ENCODE data around the gene AHCYL1.
A peak's percentile ranks its signal among the peaks of the same experiment; 100 is the strongest.
"Not testable (repeated sequence)": the region's sequence is repeated elsewhere in the genome, so short reads cannot be mapped to it uniquely, and the experiment has no call there.

The AHCYL1 gene

DNA sequence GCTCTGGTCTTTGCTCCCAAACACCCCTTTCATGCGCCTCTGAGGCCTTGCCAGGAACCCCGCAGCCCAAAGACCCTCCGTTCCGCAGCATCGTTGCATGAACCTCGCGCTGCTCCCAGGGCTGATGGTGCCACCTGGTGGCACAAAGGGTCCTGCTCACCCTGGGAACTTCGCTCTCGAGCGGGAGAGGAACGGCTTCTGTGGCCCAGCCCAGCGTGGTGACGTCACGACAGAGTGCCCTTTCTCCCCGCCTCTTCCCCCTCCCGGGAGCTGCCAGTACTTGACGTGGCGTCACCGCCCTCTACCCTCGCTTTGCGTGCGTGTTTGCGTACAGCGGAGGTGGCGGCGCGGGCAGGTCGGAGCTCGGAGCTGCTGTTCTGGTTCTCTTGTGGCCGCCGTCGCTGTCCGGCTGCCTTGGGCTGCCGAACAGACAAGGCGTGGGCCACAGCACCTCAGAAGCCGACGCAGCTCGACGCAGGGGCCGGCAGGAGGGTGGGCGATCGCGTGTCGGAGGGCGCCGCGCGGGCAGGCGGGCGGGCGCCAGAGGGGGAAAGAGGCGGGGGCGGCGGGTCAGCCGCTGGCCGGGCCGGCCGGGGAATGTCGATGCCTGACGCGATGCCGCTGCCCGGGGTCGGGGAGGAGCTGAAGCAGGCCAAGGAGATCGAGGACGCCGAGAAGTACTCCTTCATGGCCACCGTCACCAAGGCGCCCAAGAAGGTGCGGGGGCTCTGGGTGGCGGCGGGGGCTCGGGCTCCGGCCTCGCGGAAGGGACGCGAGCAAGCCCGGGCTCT is at the start of gene AHCYL1:
Gene AHCYL1, plus strand, starts transcription at position 310 of the 791 bp plus-strand sequence. Its CDS starts 288 bp downstream, at position 598.
- DNase-seq: peak; percentile 98 to 99

DNA sequence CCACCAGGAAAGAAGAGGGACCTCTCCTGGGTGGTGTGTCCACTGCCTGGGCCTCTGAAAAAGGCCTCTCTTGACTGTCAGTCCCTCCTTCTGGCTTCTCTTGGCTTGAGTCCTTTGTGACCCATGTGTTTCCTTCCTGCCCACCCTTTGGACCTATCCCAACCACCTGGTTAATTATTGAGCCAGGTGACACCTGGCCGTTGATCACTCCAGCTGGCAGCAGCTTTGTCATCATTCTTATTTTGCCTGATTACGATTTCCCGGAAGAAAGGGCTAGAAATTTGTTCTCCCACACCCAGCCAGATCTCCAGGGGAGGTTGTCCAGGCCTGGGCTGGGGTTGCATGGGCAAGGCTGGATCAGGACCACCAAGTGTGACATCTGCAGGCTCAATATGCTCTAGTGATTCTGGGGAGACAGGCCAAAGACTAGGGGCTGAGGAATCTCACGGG is 49.1 kb upstream of the AHCYL1 start:
- no peak for DNase-seq

DNA sequence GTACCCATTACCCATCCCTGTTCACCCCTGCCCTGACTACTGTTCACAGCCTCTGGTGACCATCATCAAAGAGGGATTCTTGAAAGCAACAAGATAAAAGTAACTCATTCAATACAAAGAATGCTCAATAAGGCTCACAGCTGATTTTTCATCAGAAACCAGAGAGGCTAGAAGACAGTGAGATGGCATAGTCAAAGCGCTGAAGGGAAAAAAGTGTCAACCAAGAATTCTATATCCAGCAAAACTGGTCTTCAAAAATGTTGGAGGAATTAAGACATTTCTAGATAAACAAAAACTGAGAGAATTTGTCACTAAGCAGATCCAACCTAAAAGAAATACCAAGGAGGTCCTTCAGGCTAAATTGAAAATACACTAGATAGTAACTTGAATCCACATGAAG is 46.8 kb upstream of the AHCYL1 start:
- DNase-seq: no peak

DNA sequence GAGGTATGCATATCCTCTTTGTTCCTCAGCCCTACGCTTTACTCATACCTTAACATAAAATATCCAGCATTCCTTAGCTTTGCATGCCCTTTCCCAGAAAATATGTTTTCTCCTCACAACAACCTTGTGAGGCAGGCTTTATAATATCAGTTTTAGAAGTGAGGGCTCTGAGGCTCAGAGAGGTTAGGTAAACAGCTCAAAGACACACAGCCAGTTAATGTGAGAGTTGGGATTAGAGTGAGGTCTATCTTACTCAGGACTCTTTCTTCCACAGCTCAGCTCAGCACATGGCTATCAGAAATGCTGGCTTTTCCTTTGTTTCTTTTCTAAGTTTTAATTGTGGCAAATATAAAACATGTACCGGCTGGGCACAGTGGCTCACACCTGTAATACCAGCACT is 46.0 kb upstream of the AHCYL1 start:
- DNase-seq: no peak

DNA sequence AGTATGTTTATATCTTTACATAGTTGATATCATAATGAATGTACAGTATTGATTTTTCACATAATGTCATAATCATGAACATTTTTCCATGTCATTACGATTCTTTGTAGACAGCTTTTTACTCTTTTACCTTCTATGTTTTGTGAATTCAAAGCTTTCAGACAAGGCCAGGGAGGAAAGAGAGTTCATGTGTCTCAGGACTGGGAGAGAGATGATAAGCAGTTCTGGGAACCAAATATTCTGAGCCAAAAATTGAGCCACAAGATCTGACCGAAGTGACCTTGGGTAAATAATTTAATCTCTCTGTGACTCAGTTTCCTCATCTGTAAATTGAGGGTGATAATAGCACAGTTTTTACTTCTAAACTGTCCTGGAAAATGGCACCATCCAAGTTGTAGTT is 42.1 kb upstream of the AHCYL1 start:
- no peak for DNase-seq

DNA sequence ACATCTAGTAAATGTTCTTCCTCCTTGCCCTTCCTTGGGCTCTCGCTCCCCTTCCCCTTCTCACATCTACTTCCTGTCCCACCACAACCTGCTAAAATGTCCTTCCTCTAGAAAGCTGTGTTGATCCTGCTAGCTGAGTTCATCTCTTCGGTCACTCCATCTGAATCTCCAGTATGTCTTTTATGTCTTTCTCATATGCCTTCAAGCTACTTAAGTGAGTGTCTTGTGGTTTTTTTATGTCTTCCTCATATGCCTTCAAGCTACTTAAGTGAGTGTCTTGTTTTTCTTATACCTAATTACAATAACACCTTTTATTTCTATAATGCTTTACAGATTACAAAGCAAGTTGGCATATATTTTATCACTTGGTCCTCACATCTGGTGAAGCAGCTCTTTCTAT is 40.0 kb upstream of the AHCYL1 start:
- peak; percentile 18 to 41 for DNase-seq

DNA sequence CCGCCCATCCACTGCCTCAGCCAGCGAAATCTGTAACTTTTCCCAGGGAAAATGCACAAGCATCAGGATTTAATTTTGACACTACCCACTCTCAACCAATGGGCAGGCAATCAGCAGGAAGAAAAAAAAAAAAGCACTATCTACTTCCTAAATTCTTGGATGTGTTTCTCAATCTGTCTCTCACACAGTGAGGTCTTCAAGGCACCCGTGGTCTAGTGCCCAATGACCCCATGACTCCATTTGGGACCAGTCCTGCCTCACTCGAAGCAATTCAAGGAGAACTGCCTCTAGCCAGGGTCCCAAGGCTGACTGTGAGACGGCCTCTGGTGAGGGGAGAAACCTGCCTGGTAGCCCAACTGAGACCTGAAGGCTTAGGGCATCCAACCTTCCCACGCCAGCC is 38.1 kb upstream of the AHCYL1 start:
- no peak for DNase-seq

DNA sequence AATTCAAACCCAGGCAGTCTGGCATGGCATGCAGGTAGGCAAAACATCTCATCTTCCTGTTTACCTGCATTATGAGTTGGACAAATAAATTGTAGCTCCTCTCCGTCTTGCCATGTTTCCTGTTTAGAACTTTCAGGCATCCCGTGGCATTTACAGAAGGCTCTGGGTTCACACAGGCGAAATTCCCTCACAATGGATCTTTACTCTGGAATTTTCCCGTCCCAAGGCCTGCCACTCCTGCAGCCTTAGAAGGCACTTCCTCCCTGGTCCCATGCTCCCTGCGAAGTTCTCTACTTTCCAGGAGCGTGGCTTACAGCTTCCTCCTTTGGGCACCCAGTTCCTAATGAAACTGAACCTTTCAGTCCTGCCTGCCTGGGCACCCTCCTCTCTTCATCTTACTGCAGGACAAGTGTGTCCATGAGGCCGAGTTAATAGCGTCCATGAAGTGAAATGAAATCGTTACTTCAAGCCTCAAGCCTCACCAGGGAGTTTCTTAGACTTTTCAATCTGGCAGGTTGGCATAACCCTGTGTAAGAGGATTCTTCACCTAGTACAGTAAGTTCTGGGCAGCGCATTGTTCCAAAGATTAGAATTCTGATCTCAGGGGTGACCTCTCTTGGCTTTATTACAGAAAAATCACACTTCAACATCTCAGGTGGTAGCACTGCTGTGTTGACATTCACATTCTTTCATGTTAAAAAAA is 36.8 kb upstream of the AHCYL1 start:
- no peak for DNase-seq

DNA sequence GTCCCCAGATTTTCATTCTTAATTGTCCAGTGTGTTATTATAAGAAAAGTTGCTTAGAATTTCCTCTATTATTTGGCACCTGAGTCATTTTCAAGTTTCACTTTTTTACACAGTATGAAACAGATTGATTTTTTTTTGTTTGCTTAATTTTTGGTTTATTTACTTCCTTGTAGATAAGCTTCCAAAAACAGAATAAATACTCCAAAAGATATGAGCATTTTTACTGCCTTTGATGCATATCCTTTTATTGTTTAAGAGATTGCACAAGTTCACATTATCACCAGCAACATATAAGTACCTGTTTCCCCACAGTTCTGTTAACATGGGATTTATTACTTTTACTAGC is 36.3 kb upstream of the AHCYL1 start:
- no peak for DNase-seq

DNA sequence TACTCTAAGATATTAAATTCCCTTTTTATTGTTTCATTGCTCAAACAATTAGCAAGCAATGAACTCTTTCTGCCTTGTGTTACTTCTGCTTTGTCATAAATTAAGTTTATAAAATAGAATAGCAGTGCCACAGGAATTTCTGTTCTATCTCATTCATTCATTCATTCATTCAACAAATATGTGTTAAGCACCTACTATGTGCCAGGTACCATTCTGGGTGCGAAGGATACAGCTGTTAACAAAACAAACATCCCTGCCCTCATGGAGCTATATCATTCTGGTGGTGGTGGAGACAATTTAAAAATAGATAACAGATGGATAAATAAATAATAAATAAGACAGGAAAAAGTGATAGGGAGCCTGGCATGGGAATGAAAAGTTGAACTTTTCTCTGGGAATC is 34.5 kb upstream of the AHCYL1 start:
- no peak for DNase-seq

DNA sequence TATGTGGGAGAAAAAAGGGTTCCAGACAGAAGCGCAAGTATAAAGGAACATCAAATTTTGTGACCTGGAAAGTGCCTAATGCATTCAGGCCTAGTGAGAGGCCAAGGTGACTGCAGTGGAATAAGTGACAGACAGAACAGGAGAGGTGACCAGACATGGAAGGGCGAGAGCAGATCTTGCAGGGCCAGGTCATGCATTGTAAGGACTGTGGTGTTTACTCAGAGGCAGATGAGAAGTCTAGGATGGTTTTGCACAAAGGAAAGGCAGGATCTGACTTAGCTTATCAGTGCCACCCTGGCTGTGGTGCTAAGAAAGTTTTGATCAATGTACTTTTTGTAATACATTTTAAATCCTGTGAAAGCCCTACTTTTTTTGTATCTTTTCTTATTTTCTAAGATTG is 34.1 kb upstream of the AHCYL1 start:
- DNase-seq: no peak

DNA sequence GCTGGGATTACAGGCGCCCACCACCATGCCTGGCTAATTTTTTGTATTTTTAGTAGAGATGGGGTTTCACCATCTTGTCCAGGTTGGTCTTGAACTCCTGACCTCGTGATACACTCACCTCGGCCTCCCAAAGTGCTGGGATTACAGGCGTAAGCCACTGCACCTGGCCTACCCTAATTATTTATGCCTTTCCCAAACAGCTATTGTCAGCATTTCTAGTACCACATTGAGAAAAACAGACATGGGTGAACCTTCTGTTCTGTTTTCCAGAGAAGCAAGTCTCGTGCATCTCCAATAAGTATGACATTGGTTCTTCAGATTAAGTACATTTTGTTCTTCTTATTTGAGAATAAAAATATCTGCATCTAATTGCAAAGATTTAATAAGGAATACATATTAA is 33.1 kb upstream of the AHCYL1 start:
- DNase-seq: not testable (repeated sequence)

DNA sequence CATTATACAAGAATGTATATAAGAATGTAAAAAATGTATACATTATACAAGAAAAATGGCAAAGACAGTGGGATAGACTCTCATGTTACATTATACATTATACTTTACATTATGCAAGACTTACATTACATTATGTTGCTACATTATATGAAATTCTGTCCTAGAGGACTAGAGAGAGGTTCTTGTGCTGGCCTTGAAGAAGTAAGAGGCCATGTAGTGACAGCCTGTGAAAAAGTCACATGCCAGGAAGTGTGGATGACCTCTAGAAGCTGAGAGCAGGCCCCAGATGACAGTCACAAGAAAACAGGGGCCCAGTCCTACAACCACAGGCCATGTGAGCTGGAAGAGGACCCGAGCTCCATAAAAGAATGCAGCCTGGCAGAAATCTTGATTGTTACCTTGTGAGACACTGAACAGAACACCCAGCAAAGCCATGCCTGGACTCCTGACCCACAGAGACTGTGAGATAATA is 30.5 kb upstream of the AHCYL1 start:
- no peak for DNase-seq

DNA sequence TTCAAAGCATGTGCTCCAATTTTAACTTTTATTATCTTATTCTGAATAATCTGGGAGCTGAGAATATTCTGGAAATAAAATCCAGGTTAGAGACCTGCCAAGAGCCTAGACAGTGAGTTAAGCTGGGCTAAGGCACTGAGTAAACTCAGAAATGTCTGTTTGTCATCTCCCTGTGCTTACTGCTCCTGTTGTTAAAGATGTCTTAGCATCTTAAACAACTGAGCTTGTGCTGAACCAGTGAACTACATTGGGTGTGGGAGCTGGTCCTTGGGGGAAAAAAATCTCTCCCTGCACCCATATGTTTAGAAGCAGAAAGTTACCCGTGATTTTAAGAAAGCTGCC is 25.0 kb upstream of the AHCYL1 start:
- DNase-seq: no peak

DNA sequence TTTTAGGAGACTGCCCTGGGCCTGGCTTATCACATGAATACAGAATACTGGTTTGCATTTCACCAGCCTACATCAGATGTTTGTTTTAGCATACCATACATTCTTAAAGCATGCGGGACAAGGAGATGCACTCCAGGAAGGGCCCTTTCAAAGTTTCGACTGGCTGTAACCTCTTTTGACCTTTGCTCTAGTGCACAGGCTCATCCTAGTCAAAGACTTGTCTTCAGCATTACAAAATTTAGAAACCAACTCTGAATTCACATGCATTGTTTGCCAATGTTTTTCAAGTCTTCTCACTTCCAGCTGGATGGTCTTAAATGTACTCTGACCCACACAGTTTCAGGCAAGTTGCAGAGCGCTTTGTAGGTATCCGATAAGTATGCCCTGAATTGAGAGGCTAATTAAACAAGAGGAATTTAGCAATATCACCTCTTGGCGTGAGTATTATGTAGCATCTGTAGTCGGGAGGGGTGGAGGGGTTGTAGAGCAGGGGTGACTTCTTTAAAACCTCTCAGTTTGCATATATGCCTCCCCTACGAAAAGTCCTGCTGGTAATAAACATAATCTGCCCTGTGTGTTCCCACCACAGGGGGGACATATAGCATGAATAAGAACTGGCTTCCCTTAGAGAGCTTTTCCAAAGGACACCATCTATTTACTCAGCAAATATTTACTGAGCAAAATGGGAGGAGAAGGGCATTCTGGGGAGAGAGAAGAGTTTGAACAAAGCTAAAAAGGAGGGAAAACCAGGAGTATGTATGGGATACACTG is 24.4 kb upstream of the AHCYL1 start:
- DNase-seq: no peak

DNA sequence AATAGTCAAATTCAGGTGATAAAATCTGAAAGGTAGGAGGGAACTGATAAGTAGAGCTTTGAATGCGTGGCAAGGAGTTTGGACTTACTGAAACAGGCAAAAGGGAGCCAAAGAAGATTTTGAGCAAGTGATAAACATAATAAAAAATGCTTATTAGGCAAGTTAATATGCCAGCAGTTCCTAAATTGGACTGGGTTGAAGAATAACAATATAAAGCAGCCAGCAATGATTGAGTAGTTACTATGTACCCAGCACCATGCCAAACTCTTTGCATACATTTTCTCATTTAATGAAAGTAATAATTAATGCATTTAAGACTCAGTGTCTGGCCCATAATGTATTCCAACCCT is 23.8 kb upstream of the AHCYL1 start:
- DNase-seq: no peak

DNA sequence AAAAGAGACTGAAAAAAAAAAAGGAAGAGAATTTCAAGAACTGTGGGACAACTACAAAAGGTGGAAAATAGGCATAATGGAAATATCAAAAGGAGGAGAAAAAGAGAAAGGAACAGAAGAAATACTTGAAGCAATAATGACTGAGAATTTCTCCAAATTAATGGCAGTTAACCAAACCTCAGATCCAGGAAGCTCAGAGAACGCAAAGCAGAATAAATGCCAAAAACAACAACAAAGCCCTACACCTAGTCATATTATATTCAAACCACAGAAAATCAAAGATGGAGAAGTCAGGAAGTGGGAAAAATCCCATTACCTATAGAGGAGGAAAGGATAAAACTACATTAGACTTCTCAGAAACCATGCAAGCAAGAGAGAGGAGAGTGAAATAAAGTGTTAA is 20.7 kb upstream of the AHCYL1 start:
- DNase-seq: no peak

DNA sequence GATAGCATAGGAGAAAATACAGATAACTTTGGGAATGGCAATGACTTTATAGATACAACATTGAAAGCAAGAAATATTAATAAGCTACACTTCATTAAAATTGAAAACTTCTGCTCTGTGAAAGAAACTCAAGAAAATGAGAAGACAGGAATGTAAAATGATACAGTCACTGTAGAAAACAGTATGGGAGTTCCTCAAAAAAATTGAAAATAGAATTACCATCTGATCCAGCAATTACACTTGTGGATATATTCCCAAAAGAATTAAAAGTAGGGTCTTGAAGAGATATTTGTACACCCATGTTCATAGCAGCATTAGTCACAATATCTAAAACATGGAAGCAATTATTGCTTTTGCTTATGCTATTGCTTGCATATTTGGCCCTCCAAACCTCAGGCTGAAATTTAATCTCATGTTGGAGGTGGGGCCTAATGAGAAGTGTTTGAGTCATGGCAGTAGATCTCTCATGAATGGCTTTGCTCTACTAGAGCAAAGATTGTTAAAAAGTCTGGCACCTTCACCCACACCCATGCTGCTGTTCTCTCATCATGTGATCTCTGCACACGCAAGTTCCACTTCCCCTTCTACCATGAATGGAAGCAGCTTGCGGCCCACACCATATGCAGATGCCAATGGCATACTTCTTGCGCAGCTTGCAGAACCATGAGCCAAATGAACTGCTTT is 15.3 kb upstream of the AHCYL1 start:
- no peak for DNase-seq

DNA sequence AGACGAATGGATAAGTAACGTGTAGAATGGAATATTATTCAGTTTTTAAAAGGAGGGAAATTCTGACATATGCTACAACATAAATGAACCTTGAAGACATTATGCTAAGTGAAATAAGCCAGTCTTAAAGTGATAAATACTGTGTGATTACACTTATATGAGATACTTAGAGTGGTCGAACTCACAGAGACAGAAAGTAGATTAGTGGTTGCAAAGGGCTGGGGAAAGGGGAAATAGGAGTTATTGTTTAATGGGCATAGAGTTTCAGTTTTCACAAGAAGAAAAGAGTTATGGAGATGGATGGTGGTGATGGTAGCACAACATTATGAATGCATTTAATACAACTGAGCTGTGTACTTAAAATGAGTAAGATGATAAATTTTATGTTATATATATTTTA is 14.7 kb upstream of the AHCYL1 start:
- DNase-seq: no peak

DNA sequence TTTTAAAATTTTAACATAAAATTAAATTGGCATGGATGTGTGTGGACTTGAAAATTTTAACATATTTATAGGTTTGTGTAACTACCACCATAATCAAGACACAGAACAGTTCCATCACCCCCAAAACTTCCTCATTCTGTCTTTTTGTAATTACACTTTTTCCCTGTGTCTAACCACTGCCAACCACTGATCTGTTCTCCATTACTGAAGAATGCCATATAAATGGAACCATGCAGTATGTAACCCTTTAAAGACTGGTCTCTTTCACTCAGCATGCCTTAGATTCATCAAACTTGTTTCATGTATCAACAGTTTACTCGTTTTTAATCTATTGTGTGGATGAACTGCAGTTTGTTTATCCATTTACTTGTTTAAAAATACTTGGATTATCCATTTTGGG is 13.0 kb upstream of the AHCYL1 start:
- peak; percentile 11 to 23 for DNase-seq

DNA sequence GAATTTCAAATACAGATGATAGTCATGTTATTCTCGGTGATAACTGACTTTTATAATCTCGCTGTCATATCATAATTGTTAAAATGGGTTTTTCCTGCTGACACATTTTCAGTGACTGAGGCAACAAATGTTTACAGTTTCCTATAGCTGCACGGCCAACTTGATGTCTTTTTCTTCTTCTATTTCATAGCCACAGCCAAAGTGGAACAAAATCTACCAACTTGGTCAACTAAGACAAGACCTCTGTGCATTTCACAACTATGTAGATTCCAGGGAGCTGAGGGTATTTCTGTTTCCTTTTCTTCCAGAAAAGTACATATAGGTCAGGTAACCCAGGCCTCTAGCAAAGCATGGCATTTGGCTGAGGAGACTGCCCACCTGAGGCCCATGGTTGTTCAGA is 10.4 kb upstream of the AHCYL1 start:
- DNase-seq: no peak

DNA sequence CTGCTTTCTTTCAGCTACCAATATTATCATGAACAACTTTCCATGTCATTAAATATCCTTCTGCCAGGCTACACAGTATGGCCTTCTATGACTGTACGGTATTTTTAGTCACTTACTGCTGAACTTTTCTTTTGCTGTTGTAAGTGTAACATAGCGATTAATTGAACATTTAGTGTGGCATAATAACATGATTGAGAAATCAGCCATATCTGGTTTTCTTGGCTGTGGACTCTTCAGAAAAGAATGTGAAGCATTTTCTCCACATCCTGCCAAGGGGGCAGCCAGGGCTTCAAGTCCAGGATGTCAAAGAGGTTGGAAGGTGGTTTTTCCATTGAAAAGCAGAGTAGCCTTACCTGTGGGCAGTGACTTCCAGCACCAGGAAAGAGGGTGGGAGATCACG is 8.8 kb upstream of the AHCYL1 start:
- no peak for DNase-seq

DNA sequence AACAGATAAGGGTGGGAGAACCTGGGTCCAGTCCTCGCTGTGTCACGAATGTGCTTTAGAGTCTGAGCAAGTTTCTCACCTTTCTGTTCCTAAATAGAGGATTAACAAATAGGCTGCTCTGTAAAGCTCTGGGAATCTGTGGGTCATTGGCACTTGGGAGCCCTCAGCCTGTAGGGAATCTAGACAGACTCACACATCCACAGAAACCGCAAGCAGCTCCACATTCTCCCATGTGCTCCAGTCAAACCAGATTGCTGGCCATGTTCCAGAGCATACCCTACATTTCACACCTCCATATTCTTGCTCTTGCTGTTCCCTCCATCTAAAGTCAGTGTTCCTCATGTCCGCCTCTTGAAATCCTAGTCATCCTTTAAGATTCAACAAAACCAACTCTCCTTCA is 7.8 kb upstream of the AHCYL1 start:
- DNase-seq: no peak
